Measurements from ENCODE around the gene CAV1. TPM values are rescaled to one million over a fixed set of nuclear protein-coding genes. Genes with fewer than 3 reads are reported as not detected.

Gene CAV1
- total RNA-seq, 1 experiment from 2014 or later: 20.2 TPM

GRCh38 chr7:116557066-116557585, 32.3 kb downstream of the CAV1 start:
- Histone ChIP-seq H3K23me2 (ENCODE audit: insufficient read length, low read depth, low read length, poor library complexity, severe bottlenecking) (no peaks in the 10 kb centered on the region), H3K27me3 (ENCODE audit: insufficient read depth, low read length) (no peaks in the 10 kb centered on the region), H3K79me2 (ENCODE audit: insufficient read depth, low read length) (no peaks in the 10 kb centered on the region), H4K5ac (ENCODE audit: insufficient read length, low read depth, low read length) (no peak overlapping the region), H2BK5ac (ENCODE audit: insufficient read length, low read length) (no peak overlapping the region), H3K9ac (ENCODE audit: extremely low read depth, insufficient read length, low read length) (no peak overlapping the region), H3K4me1 (ENCODE audit: insufficient read depth, low read length) (no peaks in the 10 kb centered on the region), H3K27ac (ENCODE audit: insufficient read length, low read depth, low read length) (no peak overlapping the region), H3K14ac (ENCODE audit: insufficient read depth, low read length) (no peak overlapping the region), H2AK5ac (ENCODE audit: insufficient read length, low read length) (no peak overlapping the region), H3K4ac (ENCODE audit: low read depth, low read length) (no peak overlapping the region), H2BK15ac (ENCODE audit: low read depth, low read length) (no peak overlapping the region), H2BK120ac (ENCODE audit: low read depth, low read length, poor library complexity, severe bottlenecking) (no peak overlapping the region), H4K91ac (ENCODE audit: insufficient read length, low read depth, low read length) (no peak overlapping the region), H2AFZ (ENCODE audit: low read length) (no peak overlapping the region), H3T11ph (ENCODE audit: low read length) (no peak overlapping the region), H2BK12ac (ENCODE audit: insufficient read length, low read depth, low read length) (no peak overlapping the region), H2BK20ac (ENCODE audit: low read depth, low read length, poor library complexity, severe bottlenecking) (no peak overlapping the region), H3K23ac (ENCODE audit: insufficient read length, low read depth, low read length) (no peak overlapping the region), H4K8ac (replicated peaks; ENCODE audit: insufficient read length, low read depth, low read length) (no peak overlapping the region), H3K18ac (ENCODE audit: insufficient read length, low read depth, low read length) (no peak overlapping the region), H3K9me3 (ENCODE audit: control insufficient read depth, low read depth, low read length) (no peaks in the 10 kb centered on the region), H3K79me1 (ENCODE audit: insufficient read depth, low read depth, low read length, poor library complexity, severe bottlenecking) (no peaks in the 10 kb centered on the region), H3K56ac (ENCODE audit: insufficient read length, low read depth, low read length) (no peak overlapping the region), H3K4me2 (ENCODE audit: insufficient read depth, insufficient read length, low read length) (no peak overlapping the region), H4K20me1 (ENCODE audit: control insufficient read depth, insufficient read depth, insufficient read length) (no peaks in the 10 kb centered on the region)
- H3K4me1 Mint-ChIP-seq: peaks cover 0 to 9% of the 10 kb centered on the region in 2 experiments; a peak in 2 of 4 replicates
- H3K27me3 Mint-ChIP-seq (ENCODE audit: low read depth): no peaks in the 10 kb centered on the region
- H3K36me3 Mint-ChIP-seq (ENCODE audit: insufficient read depth in 1 of 3, low read depth in 3 of 3): peaks cover 0 to 9% (median 0%) of the 10 kb centered on the region in 3 experiments; a peak in 1 of 7 replicates
- no peak overlapping the region for H3K4me3 Mint-ChIP-seq
- no peak overlapping the region for H3K27ac Mint-ChIP-seq
- no peaks in the 10 kb centered on the region for H3K9me3 Mint-ChIP-seq
- no CpG with 5 or more reads among the region's 3 CpGs for WGBS (ENCODE audit: extremely low coverage, insufficient read length, low lambda C conversion rate)
- no peak for TF ChIP-seq CTCF (conservative IDR thresholded peaks at IDR 0.05)
- DNase-seq: no peak

Measured in H9 (cell line).